SK-N-MC (cell line): ENCODE results near the gene USP16.

Experiments
- DNase-seq: peaks from one replicate; pipeline ENCODE4 v3.0.0-alpha.2; 2011; ENCODE audit warnings: low read depth, low spot score
- H3K27ac ChIP-seq: fragments of 200-600 bp; sonication (generic); 2 replicates; pipeline ENCODE4 v1.5.1; 2016; ENCODE audit warnings: mixed run types
- H3K36me3 ChIP-seq: fragments of 200-600 bp; sonication (generic); 2 replicates; pipeline ENCODE4 v1.6.1; 2017; ENCODE audit warnings: antibody characterized with exemption, low read length, mixed read lengths; ENCODE audit not compliant: insufficient read depth
- H3K4me3 ChIP-seq: fragments of 200-600 bp; sonication (generic); 2 replicates; pipeline ENCODE4 v1.5.1; 2016
- H3K9ac ChIP-seq: fragments of 200-600 bp; sonication (generic); 2 replicates; pipeline ENCODE4 v1.8.0; 2017; ENCODE audit warnings: mixed run types, mixed read lengths; ENCODE audit not compliant: insufficient read length
- H3K9me3 ChIP-seq: fragments of 200-600 bp; sonication (generic); 2 replicates; pipeline ENCODE4 v1.6.1; 2017; ENCODE audit warnings: low read depth, mild to moderate bottlenecking, antibody characterized with exemption, low read length, moderate library complexity, mixed read lengths
- EZH2 ChIP-seq: fragments of 200-600 bp; sonication (generic); IDR thresholded peaks from one replicate; pipeline ENCODE4 v1.6.1; 2017; ENCODE audit warnings: antibody characterized with exemption
- FOXP2 ChIP-seq: optimal IDR thresholded peaks from 2 replicates; pipeline ENCODE3; 2011; ENCODE audit warnings: mild to moderate bottlenecking, moderate library complexity; ENCODE audit not compliant: insufficient read depth; ENCODE audit errors: extremely low read length, control extremely low read depth
- POLR2AphosphoS5 ChIP-seq: IDR thresholded peaks from 2 replicates; pipeline ENCODE4 v1.6.1; 2012; ENCODE audit warnings: mild to moderate bottlenecking, low read depth, low read length, borderline replicate concordance

USP16 gene

DNA sequence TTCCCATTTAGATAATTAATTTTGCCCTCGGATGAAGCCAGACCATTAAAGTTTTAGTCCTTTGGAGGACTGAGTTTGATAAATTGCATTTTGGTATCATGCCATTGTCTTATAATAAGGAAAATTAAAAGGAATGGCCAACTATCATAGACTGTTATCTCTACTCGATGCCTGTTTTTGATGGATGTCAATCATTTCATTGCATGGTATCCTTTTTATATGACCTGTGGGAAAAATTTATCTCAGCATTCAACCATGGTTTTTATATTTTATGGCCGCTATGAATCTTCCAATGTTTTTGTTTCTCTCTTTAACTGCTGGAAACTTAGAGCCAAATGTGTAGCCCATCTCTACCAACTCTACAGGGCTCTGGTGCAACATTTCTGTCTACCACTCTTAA lies 58.8 kb downstream of the USP16 start:
- H3K36me3 ChIP-seq: no peaks in the 10 kb centered on the region
- H3K9me3 ChIP-seq: no peaks in the 10 kb centered on the region
- DNase-seq: no peak
- TF ChIP-seq EZH2 (no peak), FOXP2 (no peak), POLR2AphosphoS5 (no peak)
- H3K4me3 ChIP-seq: no peak overlapping the region
- no peak overlapping the region for H3K9ac ChIP-seq
- H3K27ac ChIP-seq: no peak overlapping the region

DNA sequence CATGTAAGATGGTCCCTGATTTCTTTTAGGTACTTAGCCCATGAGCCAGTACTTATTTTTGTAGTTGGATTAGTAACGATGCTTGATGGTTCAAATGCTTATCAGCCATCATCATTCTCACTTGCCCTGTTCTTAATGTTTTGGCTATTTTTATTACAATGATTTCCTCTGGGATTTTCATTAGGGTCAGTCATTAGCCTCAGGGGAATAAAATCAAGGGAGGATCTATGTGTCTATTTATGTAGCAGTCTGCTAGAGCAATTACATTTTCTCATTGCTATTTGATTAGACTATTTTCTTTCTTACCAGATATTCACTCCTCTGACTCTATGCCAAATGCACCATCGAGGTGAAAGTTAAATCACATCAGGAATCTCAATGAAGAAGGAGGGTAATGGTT lies 59.9 kb downstream of the USP16 start:
- no peak for TF ChIP-seq POLR2AphosphoS5
- no peak for TF ChIP-seq EZH2
- no peak for TF ChIP-seq FOXP2
- Histone ChIP-seq H3K36me3 (no peaks in the 10 kb centered on the region), H3K9ac (no peak overlapping the region), H3K4me3 (no peak overlapping the region), H3K9me3 (no peaks in the 10 kb centered on the region), H3K27ac (no peak overlapping the region)
- no peak for DNase-seq

DNA sequence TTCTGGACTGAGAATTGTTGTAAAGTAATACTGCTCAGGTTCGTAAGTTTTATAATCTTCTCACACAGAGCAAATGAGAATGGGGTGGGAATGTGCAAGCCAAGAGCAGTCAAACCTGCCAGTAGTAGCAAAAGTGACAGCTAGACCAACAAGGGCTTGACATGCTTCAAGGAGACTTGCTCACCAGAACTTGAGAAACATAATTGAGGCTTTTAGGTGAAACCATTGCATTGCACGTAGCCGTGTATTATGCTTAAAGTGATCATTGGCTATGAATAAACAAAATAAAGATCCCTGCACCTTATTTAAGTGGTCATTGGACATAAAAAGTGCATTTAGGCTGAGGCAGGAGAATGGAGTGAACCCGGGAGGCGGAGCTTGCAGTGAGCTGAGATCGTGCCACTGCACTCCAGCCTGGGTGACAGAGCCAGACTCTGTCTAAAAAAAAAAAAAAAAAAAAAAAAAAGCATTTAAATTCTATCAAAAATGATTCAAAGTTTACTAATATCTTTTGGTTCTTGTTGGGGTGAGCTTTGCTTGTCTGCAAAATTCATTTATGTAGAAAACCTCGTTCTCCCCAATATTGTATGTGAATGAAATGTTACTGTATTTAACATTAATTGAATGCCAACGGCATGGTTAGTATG lies 60.8 kb downstream of the USP16 start:
- no peak for DNase-seq
- no peak overlapping the region for H3K4me3 ChIP-seq
- H3K9ac ChIP-seq: no peak overlapping the region
- TF ChIP-seq FOXP2 (no peak), EZH2 (no peak), POLR2AphosphoS5 (no peak)
- H3K36me3 ChIP-seq: no peaks in the 10 kb centered on the region
- H3K9me3 ChIP-seq: no peaks in the 10 kb centered on the region
- no peak overlapping the region for H3K27ac ChIP-seq

DNA sequence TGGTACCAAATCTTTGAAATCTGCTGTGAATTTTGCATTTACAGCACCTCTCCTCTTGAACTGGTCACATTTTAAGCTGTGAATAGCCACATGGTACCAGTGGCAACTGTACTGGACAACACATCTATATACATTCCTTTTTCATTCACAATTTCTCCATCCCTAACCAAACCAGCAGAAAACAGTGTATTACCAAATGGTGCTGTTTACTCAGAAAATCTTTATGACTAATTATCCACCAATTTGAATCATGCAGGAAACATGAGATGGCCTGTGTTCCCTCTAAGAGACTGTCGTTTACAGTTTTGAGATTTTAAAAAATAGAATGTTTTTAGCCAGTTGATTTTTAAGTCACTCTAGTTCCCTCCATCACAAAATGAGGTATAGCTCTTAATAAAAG lies 66.6 kb downstream of the USP16 start:
- DNase-seq: no peak
- no peak overlapping the region for H3K27ac ChIP-seq
- H3K36me3 ChIP-seq: no peaks in the 10 kb centered on the region
- no peak overlapping the region for H3K9ac ChIP-seq
- H3K9me3 ChIP-seq: no peaks in the 10 kb centered on the region
- H3K4me3 ChIP-seq: no peak overlapping the region
- TF ChIP-seq FOXP2 (no peak), EZH2 (no peak), POLR2AphosphoS5 (no peak)

DNA sequence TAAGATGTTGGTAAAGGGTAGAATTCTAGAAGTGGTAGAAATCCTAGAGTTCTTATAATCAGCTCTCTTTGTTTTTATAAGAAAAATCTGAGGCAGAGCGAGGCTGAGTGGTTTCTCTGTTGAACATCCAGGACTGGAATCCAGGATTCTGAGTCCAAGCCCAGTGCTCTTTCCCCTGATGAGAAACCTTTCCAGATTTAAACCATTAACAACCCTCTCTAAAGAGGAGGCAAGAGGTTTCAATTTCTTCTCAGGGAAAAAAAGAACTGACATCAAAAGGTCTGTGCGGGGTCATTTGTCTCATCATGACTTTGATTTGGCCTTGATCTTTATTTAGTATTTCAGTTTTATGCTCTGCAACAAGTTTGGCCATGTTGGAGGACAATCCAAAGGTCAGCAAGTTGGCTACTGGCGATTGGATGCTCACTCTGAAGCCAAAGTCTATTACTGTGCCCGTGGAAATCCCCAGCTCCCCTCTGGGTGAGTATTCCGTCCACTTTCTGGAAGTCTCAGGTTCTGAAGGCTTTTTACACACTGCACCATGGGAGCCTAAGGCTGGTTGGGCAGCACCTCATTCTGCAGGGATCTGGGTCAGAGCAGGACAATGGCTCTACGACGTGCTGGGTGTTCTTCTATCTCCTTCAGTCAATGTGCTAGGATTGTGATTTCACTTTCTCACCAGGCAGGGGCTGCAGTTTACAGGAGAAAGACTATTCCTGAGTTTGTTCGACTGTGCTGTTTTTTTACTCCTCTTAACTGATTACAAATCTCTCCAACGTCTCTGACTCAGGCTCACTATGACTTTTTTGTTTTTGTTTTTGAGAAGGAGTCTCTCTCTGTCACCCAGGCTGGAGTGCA lies 67.9 kb downstream of the USP16 start:
- DNase-seq: no peak
- Histone ChIP-seq H3K4me3 (no peak overlapping the region), H3K9me3 (no peaks in the 10 kb centered on the region), H3K9ac (no peak overlapping the region), H3K36me3 (no peaks in the 10 kb centered on the region), H3K27ac (no peak overlapping the region)
- no peak for TF ChIP-seq EZH2
- no peak for TF ChIP-seq FOXP2
- TF ChIP-seq POLR2AphosphoS5: no peak

DNA sequence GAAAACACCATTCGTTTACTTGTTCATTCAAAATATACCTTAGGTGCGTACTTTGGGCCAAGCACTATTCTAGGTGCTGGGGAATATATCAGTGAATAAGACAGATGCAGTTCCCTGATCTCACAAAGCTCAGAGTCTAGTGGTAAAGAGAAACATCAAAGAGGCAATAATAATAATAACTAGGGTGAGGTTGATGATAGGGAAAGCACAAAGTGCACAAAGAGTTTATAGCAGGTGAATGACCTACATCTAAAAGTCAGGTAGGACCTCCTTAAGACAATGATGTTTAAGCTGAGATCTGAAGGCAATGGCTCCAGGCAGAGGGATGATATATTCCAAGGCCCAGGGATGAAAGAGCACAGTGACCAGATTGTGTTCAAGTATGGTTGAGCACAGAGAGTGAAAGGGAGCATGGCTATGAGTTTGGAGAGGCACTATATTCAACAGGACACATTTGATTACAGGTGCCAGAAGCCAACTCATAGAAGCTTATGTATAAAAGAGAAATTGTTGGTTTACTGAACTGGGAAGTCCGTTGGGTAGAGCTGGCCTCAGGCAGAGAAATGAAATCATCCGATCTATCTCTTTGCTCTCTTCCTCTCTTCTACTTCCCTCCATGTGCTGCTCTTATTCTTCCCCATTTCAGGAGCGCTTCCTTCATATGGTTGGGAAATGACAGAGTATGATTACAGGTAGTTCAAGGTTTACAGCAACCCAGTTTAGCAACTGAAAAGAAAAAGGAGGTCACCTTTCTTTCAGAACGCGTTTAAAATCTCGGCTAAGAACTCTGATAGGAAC lies 71.9 kb downstream of the USP16 start:
- Histone ChIP-seq H3K9ac (no peak overlapping the region), H3K27ac (no peak overlapping the region), H3K9me3 (no peaks in the 10 kb centered on the region), H3K4me3 (no peak overlapping the region), H3K36me3 (no peaks in the 10 kb centered on the region)
- DNase-seq: no peak
- TF ChIP-seq FOXP2: no peak
- TF ChIP-seq EZH2: no peak
- TF ChIP-seq POLR2AphosphoS5: no peak

DNA sequence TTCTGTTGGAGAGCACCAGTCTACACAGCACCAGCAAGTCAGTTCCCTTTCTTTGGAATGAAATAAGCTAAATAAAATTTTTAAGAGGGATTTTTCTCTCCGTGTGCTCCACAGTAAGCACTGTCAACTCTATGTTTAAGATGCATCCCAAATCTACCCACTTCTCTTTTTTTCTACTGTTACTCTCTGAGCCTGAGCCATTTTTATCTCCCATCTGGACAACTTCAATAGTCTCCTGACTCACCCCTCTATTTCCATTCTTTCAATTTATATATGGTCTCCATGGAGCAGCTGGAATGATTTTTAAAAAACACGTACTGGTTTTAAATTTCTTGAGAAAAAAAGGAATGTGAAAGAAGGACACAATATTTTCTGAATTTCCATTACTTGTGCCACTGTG lies 73.7 kb downstream of the USP16 start:
- no peak for DNase-seq
- no peak overlapping the region for H3K27ac ChIP-seq

DNA sequence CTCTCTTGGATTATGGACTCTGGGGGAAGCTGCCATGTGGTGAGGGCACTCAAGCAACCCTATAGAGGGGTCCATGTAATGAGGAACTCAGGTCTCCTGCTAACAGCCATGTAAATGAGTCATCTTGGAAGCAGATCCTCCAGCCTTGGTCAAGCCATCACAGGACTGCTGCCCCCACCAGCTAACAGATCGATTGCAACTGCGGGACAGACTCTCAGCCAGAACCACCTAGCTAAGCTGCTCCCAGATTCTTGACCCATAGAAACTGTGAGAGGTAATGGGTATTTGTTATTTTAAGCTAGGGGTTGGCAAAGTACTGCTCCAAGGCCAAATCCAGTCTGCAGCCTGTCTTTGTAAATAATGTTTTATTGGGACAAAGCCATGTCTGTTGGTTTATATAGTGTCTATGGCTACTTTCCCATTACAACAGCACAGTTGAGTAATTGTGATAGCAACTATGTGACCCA lies 78.4 kb downstream of the USP16 start:
- no peak overlapping the region for H3K9ac ChIP-seq
- no peak overlapping the region for H3K27ac ChIP-seq
- no peak for DNase-seq
- TF ChIP-seq EZH2: no peak
- TF ChIP-seq FOXP2: no peak
- no peak for TF ChIP-seq POLR2AphosphoS5
- H3K36me3 ChIP-seq: no peaks in the 10 kb centered on the region
- no peaks in the 10 kb centered on the region for H3K9me3 ChIP-seq
- H3K4me3 ChIP-seq: no peak overlapping the region

More for the DNA sequence above, 73.7 kb downstream of the USP16 start:
- Histone ChIP-seq H3K9ac (no peak overlapping the region), H3K36me3 (no peaks in the 10 kb centered on the region), H3K9me3 (no peaks in the 10 kb centered on the region), H3K4me3 (no peak overlapping the region)
- TF ChIP-seq EZH2: no peak
- no peak for TF ChIP-seq POLR2AphosphoS5
- no peak for TF ChIP-seq FOXP2
